HL-60 (cell line): ENCODE data around the gene PGS1.

Experiments
- DNase-seq, 2 experiments: peaks; one replicate each; pipeline ENCODE4 v3.0.0-alpha.2; 2010 to 2020; ENCODE audit warnings: low read depth in 1 of 2, low spot score in 1 of 2
- H3K27ac ChIP-seq: fragments of 250-450 bp; sonication (Bioruptor Pico); replicated peaks from 2 replicates; pipeline ENCODE4 v1.5.1; 2020; ENCODE audit warnings: mild to moderate bottlenecking, moderate library complexity
- H3K27me3 ChIP-seq: fragments of 250-450 bp; sonication (Bioruptor Pico); 2 replicates; pipeline ENCODE4 v1.5.1; 2021; ENCODE audit warnings: mild to moderate bottlenecking, moderate library complexity; ENCODE audit not compliant: insufficient read depth, poor library complexity, severe bottlenecking
- H3K4me3 ChIP-seq: replicated peaks from 2 replicates; pipeline ENCODE4 v1.5.1; 2011; ENCODE audit warnings: mild to moderate bottlenecking, control low read depth, low read length; ENCODE audit not compliant: insufficient read depth
- GABPA ChIP-seq: IDR thresholded peaks from 2 replicates; pipeline ENCODE4 v1.6.1; 2012; ENCODE audit warnings: low read depth
- POLR2AphosphoS5 ChIP-seq: IDR thresholded peaks from 2 replicates; pipeline ENCODE4 v1.6.1; 2012; ENCODE audit warnings: low read depth
- SPI1 ChIP-seq: IDR thresholded peaks from 2 replicates; pipeline ENCODE4 v1.6.1; 2012; ENCODE audit warnings: low read depth, mild to moderate bottlenecking, borderline replicate concordance
- TF ChIP-seq, protein P1 (sequence below): IDR thresholded peaks from one replicate; pipeline ENCODE4 v1.5.1; 2011; ENCODE audit warnings: low read length, control low read depth, inconsistent platforms; ENCODE audit not compliant: insufficient read depth
- TF ChIP-seq, protein P2 (sequence below): IDR thresholded peaks from 2 replicates; pipeline ENCODE4 v1.6.1; 2012; ENCODE audit warnings: low read depth; ENCODE audit not compliant: insufficient replicate concordance

Gene PGS1

DNA sequence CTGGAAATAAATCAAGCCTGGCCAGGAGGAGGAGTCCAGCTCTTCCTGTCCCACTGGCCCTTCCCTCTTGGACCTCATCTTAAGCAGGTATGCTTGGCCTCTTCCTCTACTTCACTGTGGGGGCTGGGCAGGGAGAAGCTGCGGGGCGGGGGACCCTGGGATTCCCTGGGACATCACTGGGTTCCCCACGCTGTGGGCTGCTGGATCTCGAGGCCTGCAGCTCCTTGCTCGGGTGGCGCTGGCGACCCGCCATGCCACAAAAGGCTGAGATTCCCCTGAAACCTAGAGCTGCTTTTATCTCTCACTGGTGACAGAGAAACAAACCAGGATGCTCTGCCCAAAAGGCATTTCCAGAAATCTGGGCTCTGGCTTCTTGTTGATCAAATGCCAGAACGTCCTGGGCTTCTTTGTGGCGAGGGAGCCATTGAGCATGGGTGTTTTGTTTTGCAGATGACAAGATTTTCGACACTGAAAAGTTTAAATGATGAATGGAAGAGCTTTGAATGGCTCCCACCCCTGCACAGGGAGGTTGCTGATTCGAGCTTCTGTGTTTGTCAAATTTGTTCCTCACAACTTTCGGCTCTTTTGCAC is 8.6 kb upstream of the PGS1 start:
- H3K4me3 ChIP-seq: no peak overlapping the region
- DNase-seq: no peak
- no peak overlapping the region for H3K27ac ChIP-seq
- TF ChIP-seq GABPA (no peak), SPI1 (no peak), POLR2AphosphoS5 (no peak)
- TF ChIP-seq, protein P1, sequence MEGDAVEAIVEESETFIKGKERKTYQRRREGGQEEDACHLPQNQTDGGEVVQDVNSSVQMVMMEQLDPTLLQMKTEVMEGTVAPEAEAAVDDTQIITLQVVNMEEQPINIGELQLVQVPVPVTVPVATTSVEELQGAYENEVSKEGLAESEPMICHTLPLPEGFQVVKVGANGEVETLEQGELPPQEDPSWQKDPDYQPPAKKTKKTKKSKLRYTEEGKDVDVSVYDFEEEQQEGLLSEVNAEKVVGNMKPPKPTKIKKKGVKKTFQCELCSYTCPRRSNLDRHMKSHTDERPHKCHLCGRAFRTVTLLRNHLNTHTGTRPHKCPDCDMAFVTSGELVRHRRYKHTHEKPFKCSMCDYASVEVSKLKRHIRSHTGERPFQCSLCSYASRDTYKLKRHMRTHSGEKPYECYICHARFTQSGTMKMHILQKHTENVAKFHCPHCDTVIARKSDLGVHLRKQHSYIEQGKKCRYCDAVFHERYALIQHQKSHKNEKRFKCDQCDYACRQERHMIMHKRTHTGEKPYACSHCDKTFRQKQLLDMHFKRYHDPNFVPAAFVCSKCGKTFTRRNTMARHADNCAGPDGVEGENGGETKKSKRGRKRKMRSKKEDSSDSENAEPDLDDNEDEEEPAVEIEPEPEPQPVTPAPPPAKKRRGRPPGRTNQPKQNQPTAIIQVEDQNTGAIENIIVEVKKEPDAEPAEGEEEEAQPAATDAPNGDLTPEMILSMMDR: no peak
- TF ChIP-seq, protein P2, sequence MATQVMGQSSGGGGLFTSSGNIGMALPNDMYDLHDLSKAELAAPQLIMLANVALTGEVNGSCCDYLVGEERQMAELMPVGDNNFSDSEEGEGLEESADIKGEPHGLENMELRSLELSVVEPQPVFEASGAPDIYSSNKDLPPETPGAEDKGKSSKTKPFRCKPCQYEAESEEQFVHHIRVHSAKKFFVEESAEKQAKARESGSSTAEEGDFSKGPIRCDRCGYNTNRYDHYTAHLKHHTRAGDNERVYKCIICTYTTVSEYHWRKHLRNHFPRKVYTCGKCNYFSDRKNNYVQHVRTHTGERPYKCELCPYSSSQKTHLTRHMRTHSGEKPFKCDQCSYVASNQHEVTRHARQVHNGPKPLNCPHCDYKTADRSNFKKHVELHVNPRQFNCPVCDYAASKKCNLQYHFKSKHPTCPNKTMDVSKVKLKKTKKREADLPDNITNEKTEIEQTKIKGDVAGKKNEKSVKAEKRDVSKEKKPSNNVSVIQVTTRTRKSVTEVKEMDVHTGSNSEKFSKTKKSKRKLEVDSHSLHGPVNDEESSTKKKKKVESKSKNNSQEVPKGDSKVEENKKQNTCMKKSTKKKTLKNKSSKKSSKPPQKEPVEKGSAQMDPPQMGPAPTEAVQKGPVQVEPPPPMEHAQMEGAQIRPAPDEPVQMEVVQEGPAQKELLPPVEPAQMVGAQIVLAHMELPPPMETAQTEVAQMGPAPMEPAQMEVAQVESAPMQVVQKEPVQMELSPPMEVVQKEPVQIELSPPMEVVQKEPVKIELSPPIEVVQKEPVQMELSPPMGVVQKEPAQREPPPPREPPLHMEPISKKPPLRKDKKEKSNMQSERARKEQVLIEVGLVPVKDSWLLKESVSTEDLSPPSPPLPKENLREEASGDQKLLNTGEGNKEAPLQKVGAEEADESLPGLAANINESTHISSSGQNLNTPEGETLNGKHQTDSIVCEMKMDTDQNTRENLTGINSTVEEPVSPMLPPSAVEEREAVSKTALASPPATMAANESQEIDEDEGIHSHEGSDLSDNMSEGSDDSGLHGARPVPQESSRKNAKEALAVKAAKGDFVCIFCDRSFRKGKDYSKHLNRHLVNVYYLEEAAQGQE: no peak
- no peaks in the 10 kb centered on the region for H3K27me3 ChIP-seq

DNA sequence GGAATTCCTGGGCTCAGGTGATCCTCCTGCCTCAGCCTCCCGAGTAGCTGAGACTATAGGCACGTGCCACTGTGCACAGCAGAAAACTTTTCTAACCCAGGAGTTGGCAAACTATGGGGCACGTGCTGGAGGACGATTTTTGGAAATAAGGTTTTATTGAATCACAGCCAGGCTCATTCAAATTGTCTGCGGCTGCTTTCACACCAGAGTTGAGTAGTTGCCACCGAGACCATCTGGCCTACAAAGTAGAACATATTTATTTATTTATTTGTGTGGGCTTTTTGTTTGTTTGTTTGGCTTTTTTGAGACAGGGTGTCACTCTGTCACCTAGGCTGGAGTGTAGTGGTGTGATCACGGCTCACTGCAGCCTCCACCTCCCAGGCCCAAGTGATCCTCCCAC is 7.4 kb upstream of the PGS1 start:
- H3K27me3 ChIP-seq: no peaks in the 10 kb centered on the region
- H3K27ac ChIP-seq: no peak overlapping the region
- DNase-seq: no peak
- TF ChIP-seq SPI1 (no peak), POLR2AphosphoS5 (no peak), GABPA (no peak)
- TF ChIP-seq, protein P1: no peak
- TF ChIP-seq, protein P2: no peak
- H3K4me3 ChIP-seq: no peak overlapping the region

DNA sequence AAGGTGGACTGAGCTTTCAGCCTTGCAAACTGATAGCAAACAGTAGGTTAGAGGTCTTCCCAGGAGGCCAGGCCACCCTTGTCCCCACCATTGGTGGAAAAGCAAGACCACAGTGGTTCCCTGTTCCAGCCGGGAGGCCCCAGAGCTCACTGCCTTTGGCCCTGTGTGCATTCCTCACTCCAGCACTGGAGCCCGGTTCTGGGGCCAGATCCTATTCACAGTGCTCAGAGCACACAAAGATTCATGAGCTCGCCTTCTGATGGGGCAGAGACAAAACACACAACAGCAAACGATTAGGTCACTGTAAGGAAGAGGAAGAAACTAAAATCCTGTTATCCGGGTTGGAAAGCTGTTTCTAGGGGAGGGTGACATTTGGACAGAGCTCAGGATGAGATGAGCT is 5.6 kb upstream of the PGS1 start:
- TF ChIP-seq POLR2AphosphoS5: no peak
- TF ChIP-seq, protein P2: no peak
- TF ChIP-seq, protein P1: no peak
- TF ChIP-seq GABPA: no peak
- TF ChIP-seq SPI1: no peak
- no peak for DNase-seq
- no peaks in the 10 kb centered on the region for H3K27me3 ChIP-seq
- no peak overlapping the region for H3K27ac ChIP-seq
- H3K4me3 ChIP-seq: no peak overlapping the region
